CD14-positive monocyte (primary cell): Measurements from ENCODE around the gene SDF4. TPM values are rescaled to one million over a fixed set of nuclear protein-coding genes. Genes with fewer than 3 reads are reported as not detected.

Experiments
- DNase-seq, 3 donors: peaks; one replicate each; pipeline ENCODE4 v3.0.0-alpha.2; 2011 to 2022
- H2AFZ ChIP-seq: 2 replicates; pipeline ENCODE4 v1.6.0; 2012; ENCODE audit warnings: mild to moderate bottlenecking, low read depth, low read length, inconsistent platforms; ENCODE audit not compliant: insufficient read depth, poor library complexity, severe bottlenecking
- H3K27ac ChIP-seq, 2 donors: 1 replicate in 1 of 2; 2 replicates in 1 of 2; pipeline ENCODE4 v1.5.1; 2012 to 2013; ENCODE audit warnings: low read length in 2 of 2, control low read depth in 1 of 2, inconsistent platforms in 1 of 2, low read depth in 1 of 2, mild to moderate bottlenecking in 1 of 2
- H3K27me3 ChIP-seq, 2 donors: one replicate each; pipeline versions ENCODE4 v1.6.0 to v1.6.1; 2011 to 2013; ENCODE audit warnings: low read length in 2 of 2; ENCODE audit not compliant: control insufficient read depth in 2 of 2, insufficient read depth in 2 of 2
- H3K36me3 ChIP-seq, 2 donors: replicated peaks in 1 of 2; 1 replicate in 1 of 2; 2 replicates in 1 of 2; pipeline versions ENCODE4 v1.5.1 to v1.6.1; 2012 to 2013; ENCODE audit warnings: low read length in 2 of 2, control low read depth in 1 of 2, inconsistent platforms in 1 of 2, mild to moderate bottlenecking in 1 of 2; ENCODE audit not compliant: insufficient read depth in 2 of 2, control insufficient read depth in 1 of 2
- H3K4me1 ChIP-seq, 2 donors: 1 replicate in 1 of 2; 2 replicates in 1 of 2; pipeline versions ENCODE4 v1.5.1 to v1.6.1; 2012 to 2013; ENCODE audit warnings: low read length in 2 of 2, control low read depth in 1 of 2, inconsistent platforms in 1 of 2, mild to moderate bottlenecking in 1 of 2, moderate library complexity in 1 of 2; ENCODE audit not compliant: insufficient read depth in 2 of 2, control insufficient read depth in 1 of 2
- H3K4me2 ChIP-seq: replicated peaks from 2 replicates; pipeline ENCODE3; 2012; ENCODE audit warnings: low read length, moderate library complexity, mild to moderate bottlenecking; ENCODE audit not compliant: poor library complexity, severe bottlenecking; ENCODE audit errors: extremely low read depth
- H3K4me3 ChIP-seq, 3 experiments: fragments of 200-600 bp in 1 of 3; sonication (generic) in 1 of 3; replicated peaks in 1 of 3; 1 replicate in 2 of 3; 2 replicates in 1 of 3; pipeline ENCODE4 v1.5.1; 2011 to 2013; ENCODE audit warnings: low read length in 3 of 3, mild to moderate bottlenecking in 3 of 3, control low read depth in 2 of 3, low read depth in 2 of 3, inconsistent platforms in 1 of 3, moderate library complexity in 1 of 3
- H3K79me2 ChIP-seq: 2 replicates; pipeline ENCODE4 v1.6.0; 2012; ENCODE audit warnings: mild to moderate bottlenecking, control low read depth, inconsistent platforms, low read length, moderate library complexity; ENCODE audit not compliant: insufficient read depth
- H3K9ac ChIP-seq: 2 replicates; pipeline ENCODE4 v1.6.0; 2017; ENCODE audit warnings: low read length, mild to moderate bottlenecking; ENCODE audit not compliant: insufficient read depth, poor library complexity, severe bottlenecking
- H3K9me3 ChIP-seq, 2 donors: replicated peaks in 1 of 2; 1 replicate in 1 of 2; 2 replicates in 1 of 2; pipeline versions ENCODE4 v1.5.1 to v1.6.1; 2012 to 2013; ENCODE audit warnings: low read length in 2 of 2, control low read depth in 1 of 2; ENCODE audit not compliant: control insufficient read depth in 1 of 2, insufficient read depth in 1 of 2
- H4K20me1 ChIP-seq: 2 replicates; pipeline ENCODE4 v1.6.0; 2012; ENCODE audit warnings: mild to moderate bottlenecking, low read length, control low read depth, moderate library complexity; ENCODE audit not compliant: insufficient read depth
- H3K27ac Mint-ChIP-seq, 7 donors: one replicate each; pipeline ENCODE4 v1.8.0; 2020; ENCODE audit warnings: mild to moderate bottlenecking in 7 of 7, mixed read lengths in 7 of 7, moderate library complexity in 6 of 7, inconsistent platforms in 2 of 7
- H3K27me3 Mint-ChIP-seq, 3 donors: one replicate each; pipeline ENCODE4 v1.8.0; 2021 to 2022; ENCODE audit warnings: low read depth in 3 of 3, mild to moderate bottlenecking in 3 of 3, mixed read lengths in 3 of 3, moderate library complexity in 3 of 3, inconsistent platforms in 1 of 3
- H3K36me3 Mint-ChIP-seq, 2 donors: one replicate each; pipeline ENCODE4 v1.8.0; 2020; ENCODE audit warnings: mixed read lengths in 2 of 2, inconsistent platforms in 1 of 2, mild to moderate bottlenecking in 1 of 2
- H3K4me1 Mint-ChIP-seq: one replicate; pipeline ENCODE4 v1.8.0; 2020; ENCODE audit warnings: mild to moderate bottlenecking, mixed read lengths
- H3K4me3 Mint-ChIP-seq, 2 donors: one replicate each; pipeline ENCODE4 v1.8.0; 2020; ENCODE audit warnings: mild to moderate bottlenecking in 2 of 2, mixed read lengths in 2 of 2, moderate library complexity in 1 of 2
- H3K9me3 Mint-ChIP-seq, 7 donors: one replicate each; pipeline ENCODE4 v1.8.0; 2020 to 2022; ENCODE audit warnings: mixed read lengths in 7 of 7, mild to moderate bottlenecking in 6 of 7, moderate library complexity in 6 of 7, inconsistent platforms in 2 of 7
- CTCF ChIP-seq: fragments of 200-600 bp; IDR thresholded peaks from one replicate; pipeline ENCODE4 v1.8.0; 2022; ENCODE audit warnings: antibody characterized with exemption, mild to moderate bottlenecking
- WGBS: methylation state at CpG from one replicate; pipeline ENCODE4 v1.1.5; 2013; ENCODE audit warnings: missing lambda C conversion rate; ENCODE audit not compliant: insufficient coverage; 5-methylcytosine and 5-hydroxymethylcytosine counted together
- intact Hi-C, 2 donors: fragments of 100-400 bp; cut with micrococcal nuclease; formaldehyde crosslinking; loops; one replicate each; pipeline versions ENCODE4 v1.15.0 to v1.15.1; 2023
- polyA plus RNA-seq, 3 donors: library from polyadenylated mRNA; depleted of rRNA in 1 of 3; unstranded in 2 of 3; stranded (reverse) in 1 of 3; fragments of 300-500 nt in 2 of 3; fragments of >200 nt in 1 of 3; fragmentation: Illumina TruSeq in 2 of 3; gene quantifications; 1 replicate in 2 of 3; 2 replicates in 1 of 3; pipeline ENCODE4 v1.2.3, GENCODE V29; 2012 to 2021

Gene SDF4
- polyA plus RNA-seq, 3 donors: 81.7 to 98.9 (median 89.0) TPM

- Histone ChIP-seq H3K9ac (peak overlapping the region; percentile 13), H2AFZ (no peak overlapping the region), H3K79me2 (peaks cover 70% of the 10 kb centered on the region), H3K4me3 (no peak overlapping the region), H3K36me3 (peaks cover 24 to 25% of the 10 kb centered on the region in 2 donors), H4K20me1 (peaks cover 65% of the 10 kb centered on the region), H3K27ac (peak overlapping the region in 1 of 2 donors; percentile 40), H3K4me1 (peaks cover 29 to 30% of the 10 kb centered on the region in 2 donors), H3K9me3 (no peaks in the 10 kb centered on the region), H3K27me3 (no peaks in the 10 kb centered on the region), H3K4me2 (no peak overlapping the region)
- no peak for DNase-seq
- H3K4me1 Mint-ChIP-seq: peaks cover 39% of the 10 kb centered on the region
- H3K4me3 Mint-ChIP-seq: no peak overlapping the region
- H3K27me3 Mint-ChIP-seq: peaks cover 0 to 1% (median 0%) of the 10 kb centered on the region in 3 donors
- H3K36me3 Mint-ChIP-seq: peaks cover 31 to 47% of the 10 kb centered on the region in 2 donors
- no peaks in the 10 kb centered on the region for H3K9me3 Mint-ChIP-seq
- intact Hi-C loops: no loop called here
- WGBS: 97% methylated on average over 7 of the region's 7 CpGs
- no peak for TF ChIP-seq CTCF
- H3K27ac Mint-ChIP-seq: peak overlapping the region in 4 of 7 donors; percentile 34 to 77 (median 64)
Observed at GRCh38 chr1:1270813-1271212, 39.0 kb upstream of the SDF4 start.

GRCh38 chr1:1268284-1268682 lies 36.5 kb upstream of the SDF4 start:
- Mint-ChIP-seq H3K4me3 (no peak overlapping the region), H3K27ac (peak overlapping the region in 3 of 7 donors; percentile 21 to 58 (median 38)), H3K9me3 (no peaks in the 10 kb centered on the region), H3K36me3 (peaks cover 43 to 69% of the 10 kb centered on the region in 2 donors), H3K27me3 (peaks cover 0 to 1% (median 0%) of the 10 kb centered on the region in 3 donors), H3K4me1 (peaks cover 35% of the 10 kb centered on the region)
- no peak for DNase-seq
- no peaks in the 10 kb centered on the region for H3K27me3 ChIP-seq
- H4K20me1 ChIP-seq: peaks cover 88% of the 10 kb centered on the region
- H3K79me2 ChIP-seq: peaks cover 82% of the 10 kb centered on the region
- H3K9ac ChIP-seq: no peak overlapping the region
- no peaks in the 10 kb centered on the region for H3K9me3 ChIP-seq
- no peak for TF ChIP-seq CTCF
- H3K4me2 ChIP-seq: no peak overlapping the region
- no peak overlapping the region for H3K27ac ChIP-seq
- 98% methylated on average over 11 of the region's 13 CpGs for WGBS
- peaks cover 46 to 49% of the 10 kb centered on the region in 2 donors for H3K36me3 ChIP-seq
- H3K4me1 ChIP-seq: peaks cover 21 to 22% of the 10 kb centered on the region in 2 donors
- intact Hi-C loops: no loop called here
- H2AFZ ChIP-seq: no peak overlapping the region
- no peak overlapping the region for H3K4me3 ChIP-seq
